Lower leg skin (tissue), 3 donors: ENCODE data around the gene ENDOU.

ENCODE experiments used
- CTCF ChIP-seq, 3 donors: fragments of 450-650 bp; IDR thresholded peaks; one replicate each; pipeline ENCODE4 v1.5.1; 2016; ENCODE audit warnings: antibody characterized with exemption in 3 of 3, mild to moderate bottlenecking in 3 of 3, moderate library complexity in 2 of 3
- POLR2A ChIP-seq, 2 donors: fragments of 450-650 bp; IDR thresholded peaks; one replicate each; pipeline ENCODE4 v1.6.1; 2016 to 2017; ENCODE audit warnings: antibody characterized with exemption in 2 of 2, mild to moderate bottlenecking in 1 of 2, moderate library complexity in 1 of 2

- TF ChIP-seq CTCF (IDR thresholded peaks at IDR 0.05) (no peak), POLR2A (IDR thresholded peaks at IDR 0.05) (no peak)
Observed at GRCh38 chr12:47772738-47773061, 47.4 kb upstream of the ENDOU start.
